Activated CD4-positive, CD25-positive, alpha-beta regulatory T cell treated with anti-CD3 and anti-CD28 coated beads, Interleukin-2, amount 50 U/mL, for 16 hours (primary cell): ENCODE data around the gene PEMT.

Experiments used
- DNase-seq: peaks from one replicate; pipeline ENCODE4 v3.0.0-alpha.2; 2020; ENCODE audit warnings: low read depth, low spot score

The PEMT gene

GRCh38 chr17:17514993-17515933 is 76.2 kb downstream of the PEMT start:
- DNase-seq: no peak

- no peak for DNase-seq
These were observed 77.0 kb downstream of the PEMT start for GRCh38 chr17:17514361-17514992.

- no peak for DNase-seq
These were observed 77.9 kb downstream of the PEMT start for GRCh38 chr17:17513626-17514025.

GRCh38 chr17:17512866-17513265 is 78.6 kb downstream of the PEMT start:
- no peak for DNase-seq

GRCh38 chr17:17511881-17512858 is 79.3 kb downstream of the PEMT start:
- DNase-seq: no peak

- no peak for DNase-seq
These were observed 80.2 kb downstream of the PEMT start for GRCh38 chr17:17511293-17511741.

GRCh38 chr17:17510456-17511292 is 80.8 kb downstream of the PEMT start:
- no peak for DNase-seq

- DNase-seq: no peak
These were observed 81.7 kb downstream of the PEMT start for GRCh38 chr17:17509601-17510425.

- no peak for DNase-seq
These were observed 82.6 kb downstream of the PEMT start for GRCh38 chr17:17508646-17509591.

- DNase-seq: no peak
These were observed 83.4 kb downstream of the PEMT start for GRCh38 chr17:17508019-17508535.

GRCh38 chr17:17507465-17508011 is 84.0 kb downstream of the PEMT start:
- DNase-seq: no peak

GRCh38 chr17:17506893-17507464 is 84.5 kb downstream of the PEMT start:
- no peak for DNase-seq

GRCh38 chr17:17506181-17506741 is 85.2 kb downstream of the PEMT start:
- no peak for DNase-seq

GRCh38 chr17:17505610-17506171 is 85.8 kb downstream of the PEMT start:
- DNase-seq: no peak

- DNase-seq: no peak
These were observed 86.4 kb downstream of the PEMT start for GRCh38 chr17:17505151-17505550.

GRCh38 chr17:17504341-17505140 is 87.0 kb downstream of the PEMT start:
- no peak for DNase-seq
